NCI-H2171 (cell line): ENCODE measurements around the gene RASSF1.
"Not testable (repeated sequence)": the region's sequence is repeated elsewhere in the genome, so short reads cannot be mapped to it uniquely, and the experiment has no call there.

Source experiments
- DNase-seq: peaks from one replicate; lab custom pipeline; 2025; lab: John Stamatoyannopoulos, UW

Gene RASSF1

GRCh38 chr3:50323614-50324199 is 16.9 kb downstream of the RASSF1 start:
- no peak for DNase-seq

DNA sequence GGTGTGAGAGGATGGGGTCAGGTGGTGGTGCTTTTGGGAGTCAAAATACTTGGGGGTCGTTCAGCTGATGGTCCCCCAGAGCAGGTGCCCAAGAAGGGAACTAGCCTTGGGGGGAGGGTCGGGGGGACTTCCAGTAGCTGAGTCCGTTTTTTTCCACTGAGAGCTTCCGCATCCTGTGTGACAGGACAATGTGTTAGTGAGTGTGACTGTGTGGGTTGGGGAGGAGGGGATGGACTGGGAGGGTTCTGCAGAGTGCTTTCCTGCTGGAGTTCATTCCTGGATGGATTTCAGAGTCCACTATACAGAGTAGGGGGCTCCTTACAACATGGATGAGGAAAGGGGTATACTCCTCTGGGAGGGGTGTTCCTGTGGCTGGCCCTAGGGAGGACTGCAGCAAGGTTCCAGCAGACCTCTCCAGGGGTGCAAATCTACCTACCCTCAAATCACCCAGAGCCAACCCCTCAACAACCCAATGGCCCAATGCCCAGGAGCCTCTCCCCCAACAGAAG is 17.5 kb downstream of the RASSF1 start:
- no peak for DNase-seq

GRCh38 chr3:50322386-50323091 is 18.1 kb downstream of the RASSF1 start, which contains the start of gene HYAL2:
Gene HYAL2, minus strand, starts transcription at chr3:50322745. Its CDS starts 2,256 bp downstream, at chr3:50320489.
- DNase-seq, result no peak

GRCh38 chr3:50322115-50322385 is 18.6 kb downstream of the RASSF1 start:
- DNase-seq, result no peak

GRCh38 chr3:50321336-50322114 is 19.1 kb downstream of the RASSF1 start:
- DNase-seq, result peak; percentile 73

DNA sequence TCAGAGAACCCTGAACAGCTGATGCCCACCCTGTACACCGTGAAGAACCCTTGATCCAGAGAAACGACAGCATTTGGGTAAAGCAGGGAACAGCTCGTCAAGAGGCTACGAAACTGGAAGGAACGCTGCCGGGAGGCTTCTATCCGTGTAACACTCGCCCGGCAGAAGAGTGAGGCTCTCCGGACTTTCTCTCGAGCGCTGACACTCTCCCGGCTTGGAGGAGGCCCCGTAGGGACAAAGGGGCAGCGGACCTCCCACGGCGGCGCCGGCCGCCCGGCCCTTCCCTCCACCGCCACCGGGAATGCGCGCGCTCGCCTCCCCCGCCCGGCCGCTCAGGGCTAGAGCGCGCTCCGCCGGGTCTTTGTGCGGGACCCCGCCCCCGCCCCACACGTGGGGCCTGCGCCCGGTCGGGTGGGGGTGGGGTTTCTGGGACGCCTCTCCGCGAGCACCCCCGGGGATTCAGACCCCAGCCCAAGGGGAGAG is 19.7 kb downstream of the RASSF1 start:
- peak; percentile 61 for DNase-seq

DNA sequence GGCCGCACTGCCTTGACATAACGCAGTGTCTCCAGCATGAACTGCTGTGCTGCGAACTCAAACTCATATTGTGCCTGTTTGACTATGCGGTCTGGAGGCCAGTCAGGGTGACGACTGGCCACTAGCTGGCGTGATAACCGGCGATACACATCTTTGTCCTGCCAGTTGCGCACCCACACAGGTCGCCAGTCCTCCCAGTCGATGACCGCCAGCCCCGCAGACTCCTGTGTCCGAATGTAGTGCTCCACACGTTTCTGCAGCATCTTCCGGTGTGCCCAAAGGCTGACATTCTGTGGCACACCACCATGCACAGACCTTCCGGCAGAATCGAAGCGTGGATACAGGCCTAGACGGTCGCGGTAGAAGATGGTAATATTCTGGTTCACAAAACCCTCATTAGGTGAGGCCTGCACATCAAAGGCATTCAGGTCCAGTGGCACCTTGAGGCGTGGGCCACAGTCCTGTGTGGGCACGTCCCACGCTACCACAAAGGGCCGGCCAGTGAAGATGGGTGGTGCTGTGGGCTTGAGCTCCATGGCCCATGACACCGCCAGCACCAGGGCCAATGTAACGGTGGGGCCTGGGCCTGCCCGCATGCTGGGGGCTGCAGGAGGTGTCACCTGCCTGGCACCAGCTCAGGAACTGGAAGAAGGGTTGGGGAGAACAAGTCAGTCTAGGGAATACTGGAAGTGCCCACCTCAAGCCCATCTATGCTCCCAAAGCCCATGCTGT is 20.6 kb downstream of the RASSF1 start:
- DNase-seq, result no peak

DNA sequence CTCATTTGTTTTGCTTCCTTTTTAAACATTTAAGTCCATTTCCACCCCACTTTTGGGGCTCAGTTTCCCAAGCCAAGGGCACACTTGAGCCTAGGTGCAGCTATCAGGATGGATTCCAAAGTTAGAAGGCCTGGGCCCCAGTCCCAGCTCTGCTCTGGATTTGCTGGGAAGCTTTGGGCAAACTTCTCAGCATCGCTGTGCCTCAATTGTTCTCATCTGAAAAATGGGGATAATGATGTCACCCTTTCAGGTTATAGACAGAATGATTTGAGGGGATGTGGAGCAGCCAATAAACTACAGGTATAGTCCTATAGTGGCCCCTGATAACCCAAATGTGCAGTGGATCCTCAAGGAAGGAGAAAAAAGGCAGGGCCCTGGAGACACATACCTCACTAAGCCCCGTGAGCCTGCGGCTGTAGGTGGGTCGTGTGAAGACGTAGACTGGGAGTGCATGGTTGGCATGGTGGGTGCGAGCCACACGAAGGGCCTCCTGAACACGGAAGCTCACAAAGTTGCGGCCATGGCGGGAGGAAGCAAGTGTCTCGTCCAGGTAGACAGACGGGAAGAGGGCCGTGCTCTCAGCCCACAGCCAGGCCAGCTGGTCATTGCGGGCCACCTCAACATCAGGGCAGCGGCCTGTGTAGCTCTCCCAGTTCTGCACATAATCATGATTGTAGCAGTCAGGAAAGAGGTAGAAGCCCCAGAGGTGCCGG is 21.3 kb downstream of the RASSF1 start:
- no peak for DNase-seq

GRCh38 chr3:50318615-50319014 is 22.0 kb downstream of the RASSF1 start:
- DNase-seq, result no peak

- DNase-seq, result no peak
Observed at GRCh38 chr3:50318163-50318562, 22.5 kb downstream of the RASSF1 start.

DNA sequence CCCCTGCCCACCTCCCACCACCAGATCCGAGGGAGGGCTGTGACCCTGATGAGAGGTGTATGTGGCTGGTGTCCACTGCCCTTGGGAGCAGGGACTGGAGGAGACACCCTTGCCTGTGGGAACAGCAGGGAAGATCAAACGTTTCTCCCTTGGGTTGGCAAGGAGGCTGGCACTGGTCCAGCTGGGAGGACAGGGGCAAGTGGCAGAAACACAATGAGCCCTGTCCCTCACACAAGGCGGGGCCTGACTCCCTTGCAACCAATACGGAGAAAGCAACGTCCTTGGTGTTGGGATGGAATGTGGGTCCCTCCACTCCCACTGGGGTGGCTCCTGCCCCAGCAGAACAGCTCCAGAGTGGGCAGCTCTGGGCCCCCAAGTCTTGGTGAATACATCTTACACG is 23.3 kb downstream of the RASSF1 start:
- DNase-seq, result no peak

DNA sequence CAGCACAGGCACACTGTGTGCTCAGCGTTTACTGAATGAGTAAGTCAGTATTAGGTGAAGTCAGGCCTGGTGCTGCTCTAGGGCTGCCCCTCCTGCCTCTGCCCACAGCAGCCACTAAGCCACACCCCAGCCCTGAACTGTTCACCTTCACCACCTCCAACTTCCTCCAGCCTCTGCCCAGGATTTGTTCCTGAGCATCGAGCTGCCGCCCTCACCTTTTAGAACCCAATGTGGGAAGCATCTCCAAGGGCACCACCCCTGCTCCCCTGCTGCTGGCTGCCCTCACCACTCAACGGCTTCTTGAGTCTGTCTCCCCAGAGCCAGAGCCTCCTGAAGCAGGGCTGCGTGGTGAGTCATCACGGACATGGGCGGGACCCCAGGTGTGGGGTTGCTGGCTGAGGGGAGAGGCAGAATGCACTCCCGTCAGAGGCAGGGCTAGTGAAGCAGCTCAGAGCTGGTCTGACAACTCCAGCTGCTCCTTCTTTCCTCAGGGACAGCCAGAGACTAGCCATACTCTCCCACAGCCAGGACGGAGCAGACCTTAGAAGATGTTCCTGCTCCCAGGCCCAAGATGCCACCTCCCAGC is 23.9 kb downstream of the RASSF1 start:
- peak; percentile 16 for DNase-seq

- DNase-seq, result no peak
Observed at GRCh38 chr3:50314816-50315215, 25.8 kb downstream of the RASSF1 start.

GRCh38 chr3:50314342-50314741 is 26.3 kb downstream of the RASSF1 start:
- DNase-seq, result no peak

DNA sequence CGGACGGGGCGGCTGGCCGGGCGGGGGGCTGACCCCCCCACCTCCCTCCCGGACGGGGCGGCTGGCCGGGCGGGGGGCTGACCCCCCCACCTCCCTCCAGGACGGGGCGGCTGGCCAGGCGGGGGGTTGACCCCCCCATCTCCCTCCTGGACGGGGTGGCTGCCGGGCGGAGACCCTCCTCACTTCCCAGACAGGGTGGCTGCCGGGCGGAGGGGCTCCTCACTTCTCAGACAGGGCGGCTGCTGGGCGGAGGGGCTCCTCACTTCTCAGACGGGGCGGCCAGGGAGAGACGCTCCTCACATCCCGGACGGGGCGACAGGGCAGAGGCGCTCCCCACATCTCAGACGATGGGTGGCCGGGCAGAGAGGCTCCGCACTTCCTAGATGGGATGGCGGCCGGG is 28.6 kb downstream of the RASSF1 start:
- DNase-seq, result not testable (repeated sequence)

- no peak for DNase-seq
Observed at GRCh38 chr3:50304601-50305000, 36.0 kb downstream of the RASSF1 start.

DNA sequence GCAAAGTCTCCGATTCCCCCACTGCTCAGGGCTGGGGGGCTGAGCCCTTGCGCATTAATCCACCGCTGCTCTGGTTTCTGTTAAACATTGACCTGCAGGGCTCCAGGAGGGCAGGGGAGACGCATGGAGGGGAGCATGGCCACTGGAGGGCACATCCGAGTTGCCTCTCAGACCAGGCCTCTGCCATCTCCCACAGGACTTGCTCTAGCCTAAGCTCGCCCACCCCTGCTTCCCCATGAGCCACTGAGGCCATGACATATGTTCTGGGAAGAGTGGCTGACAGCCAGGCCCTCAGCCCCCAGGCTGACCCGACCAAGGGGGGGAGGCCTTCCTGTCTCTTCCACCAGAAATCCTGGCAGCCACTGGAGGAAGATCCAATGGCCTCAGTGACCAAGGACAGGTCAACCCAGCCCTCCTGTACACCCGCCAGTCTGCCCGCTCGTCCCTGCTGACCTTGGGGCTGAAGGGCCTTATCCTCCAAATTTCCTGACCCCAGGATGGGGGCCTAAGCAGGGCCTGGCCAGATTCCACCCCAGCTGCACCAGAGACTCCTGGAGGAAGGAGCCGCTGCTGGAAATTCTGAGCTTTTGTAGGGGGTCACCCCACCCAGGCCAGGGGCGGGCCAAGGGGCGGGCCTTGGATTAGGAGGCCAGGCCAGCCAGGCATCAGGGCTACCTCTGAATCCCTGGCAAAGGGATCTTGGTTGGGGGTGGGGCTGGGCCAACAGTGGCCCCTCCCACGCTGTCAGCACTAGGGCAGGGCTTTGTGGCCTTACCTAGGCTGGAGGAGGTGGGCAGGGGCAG is 37.4 kb downstream of the RASSF1 start, which contains the start of gene HYAL1:
HYAL1 (minus strand) TSS at position 562 of the 803 bp plus-strand sequence. CDS start 618 bp downstream, outside the sequence.
- no peak for DNase-seq

- no peak for DNase-seq
Observed at GRCh38 chr3:50302095-50303012, 38.3 kb downstream of the RASSF1 start.

DNA sequence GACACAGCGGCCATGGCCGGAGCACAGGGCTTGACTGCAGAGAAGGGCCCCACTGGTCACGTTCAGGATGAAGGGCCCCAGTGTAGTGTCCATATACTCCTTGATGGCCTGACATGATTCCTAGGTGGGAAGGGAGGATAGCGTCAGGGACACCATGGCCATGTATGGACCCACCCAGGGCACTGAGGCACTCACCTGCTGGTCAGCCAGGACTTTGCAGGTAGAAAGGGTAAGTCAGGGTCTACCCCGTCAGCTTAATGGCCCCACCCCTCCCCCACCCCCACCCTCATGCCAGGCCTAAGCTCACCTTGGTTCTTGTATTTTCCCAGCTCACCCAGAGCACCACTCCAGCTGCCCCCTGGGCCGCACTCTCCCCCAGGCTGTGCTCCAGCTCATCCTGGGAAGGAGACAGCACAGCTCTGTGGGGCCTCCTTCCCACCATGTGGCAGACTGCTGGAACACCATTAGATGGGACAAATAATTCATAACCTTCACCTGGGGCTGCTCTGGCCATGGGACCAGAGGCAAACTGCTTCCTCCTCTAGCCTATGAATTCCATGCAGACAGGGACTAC is 39.9 kb downstream of the RASSF1 start:
- DNase-seq, result no peak
